HG03521 (cell line): ENCODE results near the gene SULT1C4.
"Not testable (repeated sequence)": the region's sequence is repeated elsewhere in the genome, so short reads cannot be mapped to it uniquely, and the experiment has no call there.

Experiments used
- ATAC-seq: cut with Tn5 transposase; IDR thresholded peaks from one replicate; pipeline ENCODE4 v1.9.1; 2021; ENCODE audit warnings: mild to moderate bottlenecking, moderate library complexity; ENCODE audit not compliant: unreplicated experiment

Gene SULT1C4

GRCh38 chr2:108377815-108378630 lies at the start of gene SULT1C4:
TSS of gene SULT1C4 (plus strand) at chr2:108377954. CDS start at chr2:108378338, 384 bp downstream.
- ATAC-seq, result no peak

GRCh38 chr2:108329771-108330170 lies 48.0 kb upstream of the SULT1C4 start:
- no peak for ATAC-seq

GRCh38 chr2:108330979-108331378 lies 46.8 kb upstream of the SULT1C4 start:
- ATAC-seq, result no peak

GRCh38 chr2:108345951-108346350 lies 31.8 kb upstream of the SULT1C4 start:
- no peak for ATAC-seq

- no peak for ATAC-seq
Observed at GRCh38 chr2:108346827-108347226, 30.9 kb upstream of the SULT1C4 start.

- ATAC-seq, result no peak
Observed at GRCh38 chr2:108347786-108348185, 30.0 kb upstream of the SULT1C4 start.

GRCh38 chr2:108348816-108349570 lies 28.8 kb upstream of the SULT1C4 start:
- no peak for ATAC-seq

- no peak for ATAC-seq
Observed at GRCh38 chr2:108349571-108349928, 28.2 kb upstream of the SULT1C4 start.

- no peak for ATAC-seq
Observed at GRCh38 chr2:108351889-108352288, 25.9 kb upstream of the SULT1C4 start.

- no peak for ATAC-seq
Observed at GRCh38 chr2:108354136-108354535, 23.6 kb upstream of the SULT1C4 start.

- ATAC-seq, result no peak
Observed at GRCh38 chr2:108355906-108356734, 21.6 kb upstream of the SULT1C4 start.

- not testable (repeated sequence) for ATAC-seq
Observed at GRCh38 chr2:108359336-108359735, 18.4 kb upstream of the SULT1C4 start.

GRCh38 chr2:108360776-108361468 lies 16.8 kb upstream of the SULT1C4 start:
- ATAC-seq, result no peak

- no peak for ATAC-seq
Observed at GRCh38 chr2:108363024-108363907, 14.5 kb upstream of the SULT1C4 start.

- no peak for ATAC-seq
Observed at GRCh38 chr2:108363908-108364225, 13.9 kb upstream of the SULT1C4 start.

- ATAC-seq, result no peak
Observed at GRCh38 chr2:108364676-108365297, 13.0 kb upstream of the SULT1C4 start.

- no peak for ATAC-seq
Observed at GRCh38 chr2:108365656-108366055, 12.1 kb upstream of the SULT1C4 start.

GRCh38 chr2:108367014-108367413 lies 10.7 kb upstream of the SULT1C4 start:
- no peak for ATAC-seq

GRCh38 chr2:108367561-108368175 lies 10.1 kb upstream of the SULT1C4 start:
- no peak for ATAC-seq
